SK-N-SH (cell line): Measurements from ENCODE around the gene PCGF2.

ENCODE experiments used
- EP300 ChIP-seq, 2 experiments: IDR thresholded peaks; 2 replicates each; pipeline versions ENCODE4 v1.4.0 to v1.6.1; 2012; ENCODE audit warnings: borderline replicate concordance in 1 of 2, low read depth in 1 of 2, low read length in 1 of 2
- EZH2phosphoT487 ChIP-seq: fragments of 200-600 bp; sonication (generic); IDR thresholded peaks from 2 replicates; pipeline ENCODE4 v1.6.1; 2017; ENCODE audit warnings: low read depth, mixed run types, mild to moderate bottlenecking, antibody characterized with exemption, moderate library complexity, borderline replicate concordance
- JUND ChIP-seq: IDR thresholded peaks from 2 replicates; pipeline ENCODE4 v1.4.0; 2012
- MEF2A ChIP-seq: IDR thresholded peaks from 2 replicates; pipeline ENCODE4 v1.4.0; 2012; ENCODE audit warnings: low read depth, borderline replicate concordance
- POLR2AphosphoS5 ChIP-seq: IDR thresholded peaks from 2 replicates; pipeline ENCODE4 v1.6.1; 2012; ENCODE audit warnings: low read depth, low read length
- RAD21 ChIP-seq: IDR thresholded peaks from 2 replicates; pipeline ENCODE4 v1.6.1; 2012; ENCODE audit warnings: mild to moderate bottlenecking, low read length
- TCF12 ChIP-seq: IDR thresholded peaks from 2 replicates; pipeline ENCODE4 v1.4.0; 2012
- TF ChIP-seq, protein P1 (sequence below): fragments of 200-600 bp; sonication (generic); IDR thresholded peaks from 2 replicates; pipeline ENCODE4 v1.6.1; 2017; ENCODE audit warnings: antibody characterized with exemption, mild to moderate bottlenecking, moderate library complexity
- TF ChIP-seq, protein P2 (sequence below): IDR thresholded peaks from 2 replicates; pipeline ENCODE4 v1.4.0; 2012; ENCODE audit warnings: low read depth
- TF ChIP-seq, protein P3 (sequence below): fragments of 150-350 bp; IDR thresholded peaks from 2 replicates; pipeline ENCODE4 v1.6.1; 2016; ENCODE audit warnings: mild to moderate bottlenecking, low read depth, low read length
- TF ChIP-seq, protein P4 (sequence below): IDR thresholded peaks from 2 replicates; pipeline ENCODE4 v1.4.0; 2012; ENCODE audit warnings: low read depth, borderline replicate concordance
- TF ChIP-seq, protein P5 (sequence below): IDR thresholded peaks from 2 replicates; pipeline ENCODE4 v1.6.1; 2012; ENCODE audit warnings: mild to moderate bottlenecking, low read depth, low read length, moderate library complexity

DNA sequence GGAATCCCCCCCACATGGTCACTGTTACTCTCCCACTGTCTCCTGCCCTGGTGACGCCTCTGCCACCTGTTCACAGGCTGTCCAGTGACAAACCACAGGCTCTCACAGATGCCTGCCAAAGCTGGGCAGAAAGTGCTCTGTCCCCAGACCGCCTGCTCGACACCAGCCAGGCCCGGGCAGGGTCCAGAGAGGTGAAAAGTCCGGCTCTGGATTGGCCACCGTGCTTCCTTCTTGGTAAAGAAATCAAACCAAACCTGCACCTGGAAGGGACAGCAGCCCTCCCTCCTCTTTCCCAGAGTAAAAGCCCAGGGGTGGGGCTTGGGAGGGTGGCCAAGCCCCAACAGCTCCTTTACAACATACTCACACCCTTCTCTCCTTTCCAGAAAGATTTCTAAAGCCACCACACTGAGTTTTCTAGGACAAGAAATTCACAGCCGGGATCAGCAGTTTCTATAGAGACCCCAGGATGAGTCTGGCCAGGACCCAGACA, 6.2 kb downstream of the PCGF2 start:
- no peak for TF ChIP-seq MEF2A
- TF ChIP-seq, protein P1, sequence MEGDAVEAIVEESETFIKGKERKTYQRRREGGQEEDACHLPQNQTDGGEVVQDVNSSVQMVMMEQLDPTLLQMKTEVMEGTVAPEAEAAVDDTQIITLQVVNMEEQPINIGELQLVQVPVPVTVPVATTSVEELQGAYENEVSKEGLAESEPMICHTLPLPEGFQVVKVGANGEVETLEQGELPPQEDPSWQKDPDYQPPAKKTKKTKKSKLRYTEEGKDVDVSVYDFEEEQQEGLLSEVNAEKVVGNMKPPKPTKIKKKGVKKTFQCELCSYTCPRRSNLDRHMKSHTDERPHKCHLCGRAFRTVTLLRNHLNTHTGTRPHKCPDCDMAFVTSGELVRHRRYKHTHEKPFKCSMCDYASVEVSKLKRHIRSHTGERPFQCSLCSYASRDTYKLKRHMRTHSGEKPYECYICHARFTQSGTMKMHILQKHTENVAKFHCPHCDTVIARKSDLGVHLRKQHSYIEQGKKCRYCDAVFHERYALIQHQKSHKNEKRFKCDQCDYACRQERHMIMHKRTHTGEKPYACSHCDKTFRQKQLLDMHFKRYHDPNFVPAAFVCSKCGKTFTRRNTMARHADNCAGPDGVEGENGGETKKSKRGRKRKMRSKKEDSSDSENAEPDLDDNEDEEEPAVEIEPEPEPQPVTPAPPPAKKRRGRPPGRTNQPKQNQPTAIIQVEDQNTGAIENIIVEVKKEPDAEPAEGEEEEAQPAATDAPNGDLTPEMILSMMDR, result no peak
- no peak for TF ChIP-seq EZH2phosphoT487
- no peak for TF ChIP-seq POLR2AphosphoS5
- TF ChIP-seq, protein P2, sequence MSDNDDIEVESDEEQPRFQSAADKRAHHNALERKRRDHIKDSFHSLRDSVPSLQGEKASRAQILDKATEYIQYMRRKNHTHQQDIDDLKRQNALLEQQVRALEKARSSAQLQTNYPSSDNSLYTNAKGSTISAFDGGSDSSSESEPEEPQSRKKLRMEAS, result no peak
- TF ChIP-seq JUND, result no peak
- TF ChIP-seq RAD21, result no peak
- TF ChIP-seq, protein P3, sequence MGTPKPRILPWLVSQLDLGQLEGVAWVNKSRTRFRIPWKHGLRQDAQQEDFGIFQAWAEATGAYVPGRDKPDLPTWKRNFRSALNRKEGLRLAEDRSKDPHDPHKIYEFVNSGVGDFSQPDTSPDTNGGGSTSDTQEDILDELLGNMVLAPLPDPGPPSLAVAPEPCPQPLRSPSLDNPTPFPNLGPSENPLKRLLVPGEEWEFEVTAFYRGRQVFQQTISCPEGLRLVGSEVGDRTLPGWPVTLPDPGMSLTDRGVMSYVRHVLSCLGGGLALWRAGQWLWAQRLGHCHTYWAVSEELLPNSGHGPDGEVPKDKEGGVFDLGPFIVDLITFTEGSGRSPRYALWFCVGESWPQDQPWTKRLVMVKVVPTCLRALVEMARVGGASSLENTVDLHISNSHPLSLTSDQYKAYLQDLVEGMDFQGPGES, result no peak
- no peak for TF ChIP-seq TCF12
- TF ChIP-seq, protein P4, sequence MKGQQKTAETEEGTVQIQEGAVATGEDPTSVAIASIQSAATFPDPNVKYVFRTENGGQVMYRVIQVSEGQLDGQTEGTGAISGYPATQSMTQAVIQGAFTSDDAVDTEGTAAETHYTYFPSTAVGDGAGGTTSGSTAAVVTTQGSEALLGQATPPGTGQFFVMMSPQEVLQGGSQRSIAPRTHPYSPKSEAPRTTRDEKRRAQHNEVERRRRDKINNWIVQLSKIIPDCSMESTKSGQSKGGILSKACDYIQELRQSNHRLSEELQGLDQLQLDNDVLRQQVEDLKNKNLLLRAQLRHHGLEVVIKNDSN, result no peak
- TF ChIP-seq EP300 (IDR thresholded peaks at IDR 0.05; ENCODE audit: borderline replicate concordance in 1 of 2, low read depth in 1 of 2, low read length in 1 of 2), result no peak; a peak in 1 of 4 replicates
- TF ChIP-seq, protein P5, sequence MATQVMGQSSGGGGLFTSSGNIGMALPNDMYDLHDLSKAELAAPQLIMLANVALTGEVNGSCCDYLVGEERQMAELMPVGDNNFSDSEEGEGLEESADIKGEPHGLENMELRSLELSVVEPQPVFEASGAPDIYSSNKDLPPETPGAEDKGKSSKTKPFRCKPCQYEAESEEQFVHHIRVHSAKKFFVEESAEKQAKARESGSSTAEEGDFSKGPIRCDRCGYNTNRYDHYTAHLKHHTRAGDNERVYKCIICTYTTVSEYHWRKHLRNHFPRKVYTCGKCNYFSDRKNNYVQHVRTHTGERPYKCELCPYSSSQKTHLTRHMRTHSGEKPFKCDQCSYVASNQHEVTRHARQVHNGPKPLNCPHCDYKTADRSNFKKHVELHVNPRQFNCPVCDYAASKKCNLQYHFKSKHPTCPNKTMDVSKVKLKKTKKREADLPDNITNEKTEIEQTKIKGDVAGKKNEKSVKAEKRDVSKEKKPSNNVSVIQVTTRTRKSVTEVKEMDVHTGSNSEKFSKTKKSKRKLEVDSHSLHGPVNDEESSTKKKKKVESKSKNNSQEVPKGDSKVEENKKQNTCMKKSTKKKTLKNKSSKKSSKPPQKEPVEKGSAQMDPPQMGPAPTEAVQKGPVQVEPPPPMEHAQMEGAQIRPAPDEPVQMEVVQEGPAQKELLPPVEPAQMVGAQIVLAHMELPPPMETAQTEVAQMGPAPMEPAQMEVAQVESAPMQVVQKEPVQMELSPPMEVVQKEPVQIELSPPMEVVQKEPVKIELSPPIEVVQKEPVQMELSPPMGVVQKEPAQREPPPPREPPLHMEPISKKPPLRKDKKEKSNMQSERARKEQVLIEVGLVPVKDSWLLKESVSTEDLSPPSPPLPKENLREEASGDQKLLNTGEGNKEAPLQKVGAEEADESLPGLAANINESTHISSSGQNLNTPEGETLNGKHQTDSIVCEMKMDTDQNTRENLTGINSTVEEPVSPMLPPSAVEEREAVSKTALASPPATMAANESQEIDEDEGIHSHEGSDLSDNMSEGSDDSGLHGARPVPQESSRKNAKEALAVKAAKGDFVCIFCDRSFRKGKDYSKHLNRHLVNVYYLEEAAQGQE, result no peak
